ENCODE results near the gene HAO1. TPM values are rescaled to one million over a fixed set of nuclear protein-coding genes. Genes with fewer than 3 reads are reported as not detected.

The HAO1 gene
- total and polyA plus RNA-seq, 2 donors (not counting 3 experiments of a cell fraction or from before 2014, with no cell fraction given) = not detected

GRCh38 chr20:7980332-7981046 lies 40.2 kb upstream of the HAO1 start:
- no peak overlapping the region for H3K4me3 ChIP-seq (replicated peaks in 1 of 3; ENCODE audit: insufficient read depth in 1 of 3, low read depth in 1 of 3, low read length in 3 of 3)
- H3K79me2 ChIP-seq (ENCODE audit: control insufficient read depth, insufficient read depth, low read length) = no peaks in the 10 kb centered on the region
- TF ChIP-seq, protein P1, sequence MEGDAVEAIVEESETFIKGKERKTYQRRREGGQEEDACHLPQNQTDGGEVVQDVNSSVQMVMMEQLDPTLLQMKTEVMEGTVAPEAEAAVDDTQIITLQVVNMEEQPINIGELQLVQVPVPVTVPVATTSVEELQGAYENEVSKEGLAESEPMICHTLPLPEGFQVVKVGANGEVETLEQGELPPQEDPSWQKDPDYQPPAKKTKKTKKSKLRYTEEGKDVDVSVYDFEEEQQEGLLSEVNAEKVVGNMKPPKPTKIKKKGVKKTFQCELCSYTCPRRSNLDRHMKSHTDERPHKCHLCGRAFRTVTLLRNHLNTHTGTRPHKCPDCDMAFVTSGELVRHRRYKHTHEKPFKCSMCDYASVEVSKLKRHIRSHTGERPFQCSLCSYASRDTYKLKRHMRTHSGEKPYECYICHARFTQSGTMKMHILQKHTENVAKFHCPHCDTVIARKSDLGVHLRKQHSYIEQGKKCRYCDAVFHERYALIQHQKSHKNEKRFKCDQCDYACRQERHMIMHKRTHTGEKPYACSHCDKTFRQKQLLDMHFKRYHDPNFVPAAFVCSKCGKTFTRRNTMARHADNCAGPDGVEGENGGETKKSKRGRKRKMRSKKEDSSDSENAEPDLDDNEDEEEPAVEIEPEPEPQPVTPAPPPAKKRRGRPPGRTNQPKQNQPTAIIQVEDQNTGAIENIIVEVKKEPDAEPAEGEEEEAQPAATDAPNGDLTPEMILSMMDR (IDR thresholded peaks at IDR 0.05; ENCODE audit: extremely low read depth in 1 of 2, insufficient read depth in 1 of 2, low read depth in 1 of 2, low read length in 2 of 2) = peak; percentile 52 to 53
- TF ChIP-seq EZH2 (IDR thresholded peaks at IDR 0.05; ENCODE audit: borderline replicate concordance, low read depth, low read length, severe bottlenecking) = no peak
- no peak for TF ChIP-seq MAX (IDR thresholded peaks at IDR 0.05; ENCODE audit: insufficient read depth, insufficient read length)
- no peak for TF ChIP-seq POLR2AphosphoS5 (IDR thresholded peaks at IDR 0.05; ENCODE audit: insufficient read depth, low read depth, low read length)
- TF ChIP-seq GATA2 (IDR thresholded peaks at IDR 0.05; ENCODE audit: insufficient read depth, insufficient read length, low read depth, low read length) = no peak
- H3K36me3 ChIP-seq (ENCODE audit: control insufficient read depth in 2 of 2, extremely low read depth in 1 of 2, insufficient read depth in 2 of 2, low read length in 2 of 2) = peaks cover 3 to 6% of the 10 kb centered on the region in 2 experiments
- dilution Hi-C loops (cut with MboI; ENCODE audit: extremely low pct_ligation_motif_present, low sequenced_read_pairs) = no loop called here
- H3K9ac ChIP-seq (replicated peaks; ENCODE audit: extremely low read depth, insufficient read depth, low read length) = no peak overlapping the region
- BruUV-seq (replicated peaks) = no TSS peak
- peak; percentile 58 for DNase-seq (ENCODE audit: low read depth, low spot score)
- intact Hi-C loops (cut with micrococcal nuclease) = loop anchor here (1.0 to 2.0 kb wide), 2 partner anchors 38 to 742 kb away; partner anchors contain the start of gene TMX4
- no peak overlapping the region for H3K4me2 ChIP-seq (ENCODE audit: insufficient read depth, low read length)
- H2AFZ ChIP-seq (ENCODE audit: low read depth, low read length) = peak overlapping the region; percentile 47
- H3K9me3 ChIP-seq (replicated peaks; ENCODE audit: control insufficient read depth, insufficient read depth, low read length) = no peaks in the 10 kb centered on the region
- FAIRE-seq = peak; percentile 83
- H4K20me1 ChIP-seq (replicated peaks; ENCODE audit: control insufficient read depth, extremely low read depth, insufficient read depth, low read length) = no peaks in the 10 kb centered on the region
- no peak overlapping the region for H3K27ac ChIP-seq (ENCODE audit: insufficient read depth, low read depth, low read length)
- no peaks in the 10 kb centered on the region for H3K9me1 ChIP-seq (replicated peaks; ENCODE audit: control insufficient read depth, extremely low read depth, insufficient read depth, low read length)
- CTCF ChIA-PET = interaction anchor here (0.6 to 5.7 kb wide), 33 partner anchors 9 to 745 kb away, joined by 3 to 179 read pairs (median 5); partner anchors contain the start of genes PLCB1 and TMX4
- H3K4me1 ChIP-seq (ENCODE audit: control insufficient read depth, extremely low read depth, insufficient read depth, low read length) = no peaks in the 10 kb centered on the region
- POLR2A ChIA-PET = interaction anchor here (0.7 to 1.0 kb wide), 2 partner anchors 138 to 742 kb away, joined by 3 read pairs; no protein-coding TSS in a partner anchor
- H3K27me3 ChIP-seq (ENCODE audit: control insufficient read depth in 2 of 2, insufficient read depth in 2 of 2, low read length in 2 of 2) = no peaks in the 10 kb centered on the region

Measured in endothelial cell of umbilical vein (primary cell).